HepG2 (cell line): Measurements from ENCODE around the gene MAFF. TPM values are rescaled to one million over a fixed set of nuclear protein-coding genes. Genes with fewer than 3 reads are reported as not detected.

Experiments
- BORCS8-MEF2B ChIP-seq: sonication (generic); formaldehyde crosslinking; IDR thresholded peaks from 2 replicates; pipeline ENCODE4 v1.8.0; 2022; ENCODE audit warnings: mild to moderate bottlenecking, missing genetic modification reagents
- CBX1 ChIP-seq: IDR thresholded peaks from one replicate; pipeline ENCODE4 v1.6.1; 2016; ENCODE audit warnings: antibody characterized with exemption, low read depth
- CC2D1A ChIP-seq: sonication (generic); formaldehyde crosslinking; IDR thresholded peaks from 2 replicates; pipeline ENCODE4 v1.8.1; 2023; ENCODE audit warnings: mild to moderate bottlenecking, missing genetic modification reagents
- GATAD2A ChIP-seq: IDR thresholded peaks from 2 replicates; pipeline ENCODE4 v1.6.1; 2016
- GLI4 ChIP-seq: sonication (generic); formaldehyde crosslinking; IDR thresholded peaks from 2 replicates; pipeline ENCODE4 v1.5.1; 2020; ENCODE audit warnings: missing genetic modification reagents, mild to moderate bottlenecking, moderate library complexity, borderline replicate concordance
- PITX1 ChIP-seq: sonication (generic); formaldehyde crosslinking; IDR thresholded peaks from 2 replicates; pipeline ENCODE4 v1.5.1; 2020; ENCODE audit warnings: mild to moderate bottlenecking, missing genetic modification reagents
- XRCC5 ChIP-seq: fragments of 200-400 bp; formaldehyde crosslinking; optimal IDR thresholded peaks from 2 replicates; pipeline ENCODE3; 2017; ENCODE audit warnings: mild to moderate bottlenecking, low read length
- YEATS4 ChIP-seq: sonication (generic); formaldehyde crosslinking; IDR thresholded peaks from 2 replicates; pipeline ENCODE4 v1.4.0; 2020; ENCODE audit warnings: missing genetic modification reagents, borderline replicate concordance
- ZNF569 ChIP-seq: sonication (generic); formaldehyde crosslinking; IDR thresholded peaks from 2 replicates; pipeline ENCODE4 v1.5.0; 2020; ENCODE audit warnings: mild to moderate bottlenecking, missing genetic modification reagents, moderate library complexity, borderline replicate concordance
- ZNF678 ChIP-seq: sonication (generic); formaldehyde crosslinking; IDR thresholded peaks from 2 replicates; pipeline ENCODE4 v1.4.0; 2020; ENCODE audit warnings: mild to moderate bottlenecking, missing genetic modification reagents
- polyA plus RNA-seq, 8 experiments: library from polyadenylated mRNA; depleted of rRNA in 3 of 8; stranded (reverse) in 7 of 8; unstranded in 1 of 8; fragments of >200 nt; fragmentation: Illumina TruSeq in 4 of 8; extraction: Trizol in 4 of 8; gene quantifications; 2 replicates each; pipeline versions ENCODE4 v1.2.1 to v1.2.3, GENCODE V29; 2011 to 2016; ENCODE audit warnings: low read depth in 4 of 8, missing spikeins in 1 of 8, mixed read lengths in 1 of 8; ENCODE audit not compliant: insufficient read depth in 1 of 8
- total RNA-seq, 5 experiments: library from RNA; depleted of rRNA; stranded (reverse); fragments of >200 nt; fragmentation: Illumina TruSeq; extraction: Trizol; gene quantifications; 2 replicates each; pipeline ENCODE4 v1.2.3, GENCODE V29; 2016; ENCODE audit warnings: low read depth in 1 of 5
- TF ChIP-seq, protein P1 (sequence below): sonication (generic); formaldehyde crosslinking; IDR thresholded peaks from 2 replicates; pipeline ENCODE4 v1.5.0; 2020; ENCODE audit warnings: mild to moderate bottlenecking, missing genetic modification reagents, borderline replicate concordance
- TF ChIP-seq, protein P2 (sequence below): sonication (generic); formaldehyde crosslinking; IDR thresholded peaks from 2 replicates; pipeline ENCODE4 v1.8.1; 2023; ENCODE audit warnings: mild to moderate bottlenecking, missing genetic modification reagents
- TF ChIP-seq, protein P3 (sequence below): sonication (generic); formaldehyde crosslinking; IDR thresholded peaks from 2 replicates; pipeline ENCODE4 v1.9.0; 2021; ENCODE audit warnings: mild to moderate bottlenecking, missing genetic modification reagents
- TF ChIP-seq, protein P4 (sequence below): sonication (generic); formaldehyde crosslinking; IDR thresholded peaks from 2 replicates; pipeline ENCODE4 v1.8.0; 2023; ENCODE audit warnings: mild to moderate bottlenecking, missing genetic modification reagents

The MAFF gene
- total and polyA plus RNA-seq, 2 of the 13 experiments (the other 11 are each of a cell fraction or from before 2014, with no cell fraction given): 5.4 to 14.3 TPM

DNA sequence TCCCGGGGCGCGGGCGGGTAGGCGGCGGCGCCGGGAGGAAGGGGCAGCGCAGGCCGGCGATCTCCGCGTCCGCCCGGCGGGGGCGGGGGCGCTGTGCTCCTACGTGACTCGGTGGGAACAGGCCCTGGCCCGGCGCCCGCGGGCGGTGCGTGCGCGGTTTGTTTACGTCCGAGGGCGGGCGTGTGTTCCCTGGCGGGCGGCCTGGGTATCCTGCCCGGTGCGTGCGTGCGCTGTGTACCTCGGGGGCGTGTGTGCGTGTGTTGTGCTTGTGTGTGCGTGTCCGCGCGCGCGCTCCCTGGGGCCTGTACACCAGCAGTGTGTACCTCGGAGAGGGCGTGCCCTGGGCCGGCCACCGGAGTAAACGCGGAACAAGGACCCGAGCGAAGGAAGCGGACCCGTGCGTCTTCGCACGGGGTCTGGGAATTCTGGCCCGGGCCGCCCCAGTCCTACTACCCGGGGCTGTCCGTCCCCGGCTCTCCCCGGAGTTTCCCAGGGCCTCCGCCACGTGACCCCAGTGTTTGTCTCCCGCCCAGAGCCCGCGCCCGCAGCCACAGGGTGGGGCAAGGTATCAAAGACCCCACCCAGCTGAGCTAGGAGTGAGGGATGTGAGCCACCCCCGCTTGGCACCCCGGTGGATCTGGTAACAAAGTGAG lies 769 bp downstream of the MAFF start (continued):
- 0 out of 2 replicates have a peak, but pooled peaks have one; percentile 5 for TF ChIP-seq ZNF678 (CRISPR knock-in tag)
- no peak for TF ChIP-seq PITX1 (CRISPR knock-in tag)
- TF ChIP-seq, protein P1, sequence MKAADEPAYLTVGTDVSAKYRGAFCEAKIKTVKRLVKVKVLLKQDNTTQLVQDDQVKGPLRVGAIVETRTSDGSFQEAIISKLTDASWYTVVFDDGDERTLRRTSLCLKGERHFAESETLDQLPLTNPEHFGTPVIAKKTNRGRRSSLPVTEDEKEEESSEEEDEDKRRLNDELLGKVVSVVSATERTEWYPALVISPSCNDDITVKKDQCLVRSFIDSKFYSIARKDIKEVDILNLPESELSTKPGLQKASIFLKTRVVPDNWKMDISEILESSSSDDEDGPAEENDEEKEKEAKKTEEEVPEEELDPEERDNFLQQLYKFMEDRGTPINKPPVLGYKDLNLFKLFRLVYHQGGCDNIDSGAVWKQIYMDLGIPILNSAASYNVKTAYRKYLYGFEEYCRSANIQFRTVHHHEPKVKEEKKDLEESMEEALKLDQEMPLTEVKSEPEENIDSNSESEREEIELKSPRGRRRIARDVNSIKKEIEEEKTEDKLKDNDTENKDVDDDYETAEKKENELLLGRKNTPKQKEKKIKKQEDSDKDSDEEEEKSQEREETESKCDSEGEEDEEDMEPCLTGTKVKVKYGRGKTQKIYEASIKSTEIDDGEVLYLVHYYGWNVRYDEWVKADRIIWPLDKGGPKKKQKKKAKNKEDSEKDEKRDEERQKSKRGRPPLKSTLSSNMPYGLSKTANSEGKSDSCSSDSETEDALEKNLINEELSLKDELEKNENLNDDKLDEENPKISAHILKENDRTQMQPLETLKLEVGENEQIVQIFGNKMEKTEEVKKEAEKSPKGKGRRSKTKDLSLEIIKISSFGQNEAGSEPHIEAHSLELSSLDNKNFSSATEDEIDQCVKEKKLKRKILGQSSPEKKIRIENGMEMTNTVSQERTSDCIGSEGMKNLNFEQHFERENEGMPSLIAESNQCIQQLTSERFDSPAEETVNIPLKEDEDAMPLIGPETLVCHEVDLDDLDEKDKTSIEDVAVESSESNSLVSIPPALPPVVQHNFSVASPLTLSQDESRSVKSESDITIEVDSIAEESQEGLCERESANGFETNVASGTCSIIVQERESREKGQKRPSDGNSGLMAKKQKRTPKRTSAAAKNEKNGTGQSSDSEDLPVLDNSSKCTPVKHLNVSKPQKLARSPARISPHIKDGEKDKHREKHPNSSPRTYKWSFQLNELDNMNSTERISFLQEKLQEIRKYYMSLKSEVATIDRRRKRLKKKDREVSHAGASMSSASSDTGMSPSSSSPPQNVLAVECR (CRISPR knock-in tag): peak; percentile 84
- TF ChIP-seq BORCS8-MEF2B: 0 out of 2 replicates have a peak, but pooled peaks have one; percentile 24
- TF ChIP-seq CC2D1A (CRISPR knock-in tag): no peak
- no peak for TF ChIP-seq GATAD2A
- TF ChIP-seq, protein P2, sequence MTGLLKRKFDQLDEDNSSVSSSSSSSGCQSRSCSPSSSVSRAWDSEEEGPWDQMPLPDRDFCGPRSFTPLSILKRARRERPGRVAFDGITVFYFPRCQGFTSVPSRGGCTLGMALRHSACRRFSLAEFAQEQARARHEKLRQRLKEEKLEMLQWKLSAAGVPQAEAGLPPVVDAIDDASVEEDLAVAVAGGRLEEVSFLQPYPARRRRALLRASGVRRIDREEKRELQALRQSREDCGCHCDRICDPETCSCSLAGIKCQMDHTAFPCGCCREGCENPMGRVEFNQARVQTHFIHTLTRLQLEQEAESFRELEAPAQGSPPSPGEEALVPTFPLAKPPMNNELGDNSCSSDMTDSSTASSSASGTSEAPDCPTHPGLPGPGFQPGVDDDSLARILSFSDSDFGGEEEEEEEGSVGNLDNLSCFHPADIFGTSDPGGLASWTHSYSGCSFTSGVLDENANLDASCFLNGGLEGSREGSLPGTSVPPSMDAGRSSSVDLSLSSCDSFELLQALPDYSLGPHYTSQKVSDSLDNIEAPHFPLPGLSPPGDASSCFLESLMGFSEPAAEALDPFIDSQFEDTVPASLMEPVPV (CRISPR knock-in tag): peak; percentile 25; the same call in 1 of the 2 replicates
- TF ChIP-seq, protein P3, sequence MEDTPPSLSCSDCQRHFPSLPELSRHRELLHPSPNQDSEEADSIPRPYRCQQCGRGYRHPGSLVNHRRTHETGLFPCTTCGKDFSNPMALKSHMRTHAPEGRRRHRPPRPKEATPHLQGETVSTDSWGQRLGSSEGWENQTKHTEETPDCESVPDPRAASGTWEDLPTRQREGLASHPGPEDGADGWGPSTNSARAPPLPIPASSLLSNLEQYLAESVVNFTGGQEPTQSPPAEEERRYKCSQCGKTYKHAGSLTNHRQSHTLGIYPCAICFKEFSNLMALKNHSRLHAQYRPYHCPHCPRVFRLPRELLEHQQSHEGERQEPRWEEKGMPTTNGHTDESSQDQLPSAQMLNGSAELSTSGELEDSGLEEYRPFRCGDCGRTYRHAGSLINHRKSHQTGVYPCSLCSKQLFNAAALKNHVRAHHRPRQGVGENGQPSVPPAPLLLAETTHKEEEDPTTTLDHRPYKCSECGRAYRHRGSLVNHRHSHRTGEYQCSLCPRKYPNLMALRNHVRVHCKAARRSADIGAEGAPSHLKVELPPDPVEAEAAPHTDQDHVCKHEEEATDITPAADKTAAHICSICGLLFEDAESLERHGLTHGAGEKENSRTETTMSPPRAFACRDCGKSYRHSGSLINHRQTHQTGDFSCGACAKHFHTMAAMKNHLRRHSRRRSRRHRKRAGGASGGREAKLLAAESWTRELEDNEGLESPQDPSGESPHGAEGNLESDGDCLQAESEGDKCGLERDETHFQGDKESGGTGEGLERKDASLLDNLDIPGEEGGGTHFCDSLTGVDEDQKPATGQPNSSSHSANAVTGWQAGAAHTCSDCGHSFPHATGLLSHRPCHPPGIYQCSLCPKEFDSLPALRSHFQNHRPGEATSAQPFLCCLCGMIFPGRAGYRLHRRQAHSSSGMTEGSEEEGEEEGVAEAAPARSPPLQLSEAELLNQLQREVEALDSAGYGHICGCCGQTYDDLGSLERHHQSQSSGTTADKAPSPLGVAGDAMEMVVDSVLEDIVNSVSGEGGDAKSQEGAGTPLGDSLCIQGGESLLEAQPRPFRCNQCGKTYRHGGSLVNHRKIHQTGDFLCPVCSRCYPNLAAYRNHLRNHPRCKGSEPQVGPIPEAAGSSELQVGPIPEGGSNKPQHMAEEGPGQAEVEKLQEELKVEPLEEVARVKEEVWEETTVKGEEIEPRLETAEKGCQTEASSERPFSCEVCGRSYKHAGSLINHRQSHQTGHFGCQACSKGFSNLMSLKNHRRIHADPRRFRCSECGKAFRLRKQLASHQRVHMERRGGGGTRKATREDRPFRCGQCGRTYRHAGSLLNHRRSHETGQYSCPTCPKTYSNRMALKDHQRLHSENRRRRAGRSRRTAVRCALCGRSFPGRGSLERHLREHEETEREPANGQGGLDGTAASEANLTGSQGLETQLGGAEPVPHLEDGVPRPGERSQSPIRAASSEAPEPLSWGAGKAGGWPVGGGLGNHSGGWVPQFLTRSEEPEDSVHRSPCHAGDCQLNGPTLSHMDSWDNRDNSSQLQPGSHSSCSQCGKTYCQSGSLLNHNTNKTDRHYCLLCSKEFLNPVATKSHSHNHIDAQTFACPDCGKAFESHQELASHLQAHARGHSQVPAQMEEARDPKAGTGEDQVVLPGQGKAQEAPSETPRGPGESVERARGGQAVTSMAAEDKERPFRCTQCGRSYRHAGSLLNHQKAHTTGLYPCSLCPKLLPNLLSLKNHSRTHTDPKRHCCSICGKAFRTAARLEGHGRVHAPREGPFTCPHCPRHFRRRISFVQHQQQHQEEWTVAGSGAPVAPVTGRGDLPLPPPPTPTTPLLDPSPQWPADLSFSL (CRISPR knock-in tag): peak; percentile 74
- 0 out of 2 replicates have a peak, but pooled peaks have one; percentile 45 for TF ChIP-seq GLI4 (CRISPR knock-in tag)
- no peak for TF ChIP-seq XRCC5
- TF ChIP-seq CBX1: no peak
- TF ChIP-seq YEATS4 (CRISPR knock-in tag): peak; percentile 81
- TF ChIP-seq, protein P4, sequence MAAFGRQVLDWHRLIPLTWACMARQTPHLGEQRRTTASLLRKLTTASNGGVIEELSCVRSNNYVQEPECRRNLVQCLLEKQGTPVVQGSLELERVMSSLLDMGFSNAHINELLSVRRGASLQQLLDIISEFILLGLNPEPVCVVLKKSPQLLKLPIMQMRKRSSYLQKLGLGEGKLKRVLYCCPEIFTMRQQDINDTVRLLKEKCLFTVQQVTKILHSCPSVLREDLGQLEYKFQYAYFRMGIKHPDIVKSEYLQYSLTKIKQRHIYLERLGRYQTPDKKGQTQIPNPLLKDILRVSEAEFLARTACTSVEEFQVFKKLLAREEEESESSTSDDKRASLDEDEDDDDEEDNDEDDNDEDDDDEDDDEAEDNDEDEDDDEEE (CRISPR knock-in tag): peak; percentile 97
- TF ChIP-seq ZNF569 (CRISPR knock-in tag): no peak
